Activated effector memory CD4-positive, alpha-beta T cell treated with Interleukin-2 at 50 U/mL for 16 hours (primary cell): ENCODE measurements around the gene PSTPIP1.
A peak's percentile ranks its signal among the peaks of the same experiment; 100 is the strongest.

Experiments
- DNase-seq: peaks from one replicate; pipeline ENCODE4 v3.0.0-alpha.2; 2020

PSTPIP1 gene

DNA sequence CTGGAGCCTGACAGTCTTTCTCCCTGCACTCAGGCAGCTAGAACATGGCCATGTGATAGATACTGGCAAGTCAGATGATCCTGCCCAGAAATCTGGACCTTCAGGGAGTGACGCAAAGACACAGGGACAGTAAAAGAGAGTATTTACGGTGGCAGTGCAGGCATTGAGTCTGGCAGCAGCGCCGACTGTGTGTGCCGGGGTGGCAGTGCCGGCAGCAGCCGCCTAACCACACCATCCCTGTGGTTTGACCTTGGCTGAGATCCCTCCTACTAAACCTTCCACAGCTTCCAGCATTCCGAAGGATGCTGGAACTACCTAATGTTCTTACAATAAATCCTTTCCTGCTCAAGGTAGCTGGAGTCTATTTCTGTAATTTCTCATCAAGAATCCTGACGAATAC lies 80.6 kb downstream of the PSTPIP1 start:
- no peak for DNase-seq

- DNase-seq = no peak
Observed at GRCh38 chr15:77076323-77076915, 81.5 kb downstream of the PSTPIP1 start.

DNA sequence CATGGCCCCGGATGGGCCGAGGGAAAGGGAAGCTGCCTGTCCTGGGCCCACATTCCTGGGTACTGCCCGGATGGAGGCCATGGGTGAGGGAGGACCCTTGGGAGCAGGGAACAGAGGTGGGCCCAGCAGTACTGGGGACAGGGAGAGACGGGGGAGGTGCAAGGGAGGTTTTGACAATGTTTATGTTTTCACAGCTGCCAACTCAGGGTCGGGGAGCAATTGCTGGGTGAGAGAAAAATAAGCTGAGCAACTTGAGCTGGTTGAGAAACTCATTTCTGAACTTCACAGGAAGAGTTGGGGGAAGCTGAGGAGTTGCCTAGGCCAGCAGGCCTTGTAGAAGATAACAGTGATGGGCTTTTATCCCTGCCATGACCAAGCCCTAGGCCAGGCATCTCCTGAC lies 87.0 kb downstream of the PSTPIP1 start:
- DNase-seq = no peak

GRCh38 chr15:77083381-77084160 lies 88.6 kb downstream of the PSTPIP1 start:
- peak; percentile 35 for DNase-seq

GRCh38 chr15:77084436-77084835 lies 89.5 kb downstream of the PSTPIP1 start:
- DNase-seq = no peak

DNA sequence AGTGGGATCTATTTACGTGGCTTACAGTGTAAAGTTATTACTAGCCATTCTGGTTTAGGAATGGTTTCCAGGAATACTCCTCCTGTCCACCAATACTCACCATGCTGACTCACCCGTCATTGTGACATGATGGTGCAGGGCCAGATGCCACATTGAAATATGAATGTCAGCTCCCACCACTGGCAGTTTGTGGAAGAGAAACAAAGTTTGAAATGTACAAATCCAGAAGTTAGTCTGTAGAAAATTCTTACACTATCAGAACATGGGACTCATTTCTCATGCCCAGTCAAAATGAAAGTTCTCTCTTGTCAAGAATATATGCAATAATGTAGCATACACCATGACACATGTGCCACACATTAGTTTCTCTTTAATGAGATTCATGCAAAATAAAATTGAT lies 90.4 kb downstream of the PSTPIP1 start:
- DNase-seq = no peak
